GM23338 (cell line): ENCODE results near the gene L3MBTL4. TPM values are rescaled to one million over a fixed set of nuclear protein-coding genes. Genes with fewer than 3 reads are reported as not detected.

Experiments used
- ATAC-seq: fragments of 200-7000 bp; cut with Tn5 transposase; 3 replicates; pipeline ENCODE4 v1.9.1; 2020
- DNase-seq: peaks from one replicate; pipeline ENCODE4 v3.0.0-alpha.2; 2015; ENCODE audit warnings: low spot score
- H2AFZ ChIP-seq: fragments of 200-600 bp; sonication (generic); 2 replicates; pipeline ENCODE4 v1.8.0; 2016; ENCODE audit warnings: antibody characterized with exemption, mild to moderate bottlenecking, moderate library complexity
- H3F3A ChIP-seq: fragments of 200-600 bp; sonication (generic); replicated peaks from 2 replicates; pipeline ENCODE4 v1.8.0; 2017; ENCODE audit warnings: antibody characterized with exemption, mixed run types, low read depth
- H3K27ac ChIP-seq: fragments of 200-600 bp; sonication (generic); 2 replicates; pipeline ENCODE4 v1.6.1; 2016; ENCODE audit warnings: low read depth
- H3K27me3 ChIP-seq: fragments of 200-600 bp; sonication (generic); 2 replicates; pipeline ENCODE4 v1.8.0; 2016; ENCODE audit warnings: mild to moderate bottlenecking, mixed run types, moderate library complexity; ENCODE audit not compliant: insufficient read depth
- H3K36me3 ChIP-seq: fragments of 200-600 bp; sonication (generic); 2 replicates; pipeline ENCODE4 v1.8.0; 2016; ENCODE audit warnings: mild to moderate bottlenecking; ENCODE audit not compliant: insufficient read depth
- H3K4me1 ChIP-seq: fragments of 200-600 bp; sonication (generic); 2 replicates; pipeline ENCODE4 v1.8.0; 2016; ENCODE audit warnings: mild to moderate bottlenecking, moderate library complexity; ENCODE audit not compliant: insufficient read depth
- H3K4me2 ChIP-seq: fragments of 200-600 bp; sonication (generic); 2 replicates; pipeline ENCODE4 v1.7.1; 2017; ENCODE audit warnings: mixed run types
- H3K4me3 ChIP-seq: fragments of 200-600 bp; sonication (generic); 2 replicates; pipeline ENCODE4 v1.6.1; 2016; ENCODE audit warnings: mixed run types
- H3K79me2 ChIP-seq: fragments of 200-600 bp; sonication (generic); replicated peaks from 2 replicates; pipeline ENCODE4 v1.8.0; 2017; ENCODE audit warnings: mild to moderate bottlenecking; ENCODE audit not compliant: insufficient read depth
- H3K9me2 ChIP-seq: fragments of 200-600 bp; sonication (generic); 2 replicates; pipeline ENCODE4 v1.8.0; 2017; ENCODE audit not compliant: insufficient read depth
- H4K20me1 ChIP-seq: fragments of 200-600 bp; sonication (generic); replicated peaks from 2 replicates; pipeline ENCODE4 v1.8.0; 2017; ENCODE audit warnings: mild to moderate bottlenecking; ENCODE audit not compliant: insufficient read depth
- H3K27ac Mint-ChIP-seq: 2 replicates; pipeline ENCODE4 v1.8.0; 2020; ENCODE audit warnings: inconsistent platforms, mild to moderate bottlenecking, moderate library complexity, mixed read lengths
- H3K27me3 Mint-ChIP-seq: 3 replicates; pipeline ENCODE4 v1.8.0; 2022; ENCODE audit warnings: low read depth, mild to moderate bottlenecking, moderate library complexity, mixed read lengths, inconsistent platforms; ENCODE audit not compliant: insufficient read depth, poor library complexity
- H3K36me3 Mint-ChIP-seq: 3 replicates; pipeline ENCODE4 v1.8.0; 2021; ENCODE audit warnings: low read depth, mild to moderate bottlenecking, inconsistent platforms, moderate library complexity, mixed read lengths
- H3K4me1 Mint-ChIP-seq: 3 replicates; pipeline ENCODE4 v1.8.0; 2020; ENCODE audit warnings: mild to moderate bottlenecking, inconsistent platforms, mixed read lengths
- H3K4me3 Mint-ChIP-seq: 3 replicates; pipeline ENCODE4 v1.8.0; 2021; ENCODE audit warnings: moderate library complexity, mild to moderate bottlenecking, inconsistent platforms, mixed read lengths
- H3K9me3 Mint-ChIP-seq: 3 replicates; pipeline ENCODE4 v1.8.0; 2020; ENCODE audit warnings: moderate library complexity, mild to moderate bottlenecking, inconsistent platforms, mixed read lengths
- CTCF ChIP-seq, 2 experiments: fragments of 200-600 bp in 1 of 2; sonication (generic) in 1 of 2; conservative IDR thresholded peaks; 2 replicates each; pipeline versions ENCODE4 v1.5.1 to v1.6.1; 2016 to 2017; ENCODE audit warnings: antibody characterized with exemption in 2 of 2, low read depth in 2 of 2, mild to moderate bottlenecking in 2 of 2, moderate library complexity in 1 of 2
- ETS1 ChIP-seq: IDR thresholded peaks from 2 replicates; pipeline ENCODE4 v1.6.1; 2016; ENCODE audit warnings: antibody characterized with exemption
- EZH2phosphoT487 ChIP-seq: fragments of 200-600 bp; sonication (generic); IDR thresholded peaks from one replicate; pipeline ENCODE4 v1.8.1; 2018; ENCODE audit warnings: antibody characterized with exemption; ENCODE audit not compliant: unreplicated experiment
- NANOG ChIP-seq: IDR thresholded peaks from 2 replicates; pipeline ENCODE4 v1.6.1; 2016; ENCODE audit warnings: antibody characterized with exemption, borderline replicate concordance
- STAT1 ChIP-seq: IDR thresholded peaks from one replicate; pipeline ENCODE4 v1.6.1; 2016; ENCODE audit warnings: antibody characterized with exemption; ENCODE audit not compliant: unreplicated experiment
- ZNF114 ChIP-seq: fragments of 250-450 bp; sonication (Bioruptor Pico); IDR thresholded peaks from 2 replicates; pipeline ENCODE4 v1.5.0; 2020; ENCODE audit warnings: mild to moderate bottlenecking, moderate library complexity
- polyA plus RNA-seq: library from polyadenylated mRNA; unstranded; fragments of >200 nt; fragmentation: Nextera tagmentation; extraction: Ambion mirVana; gene quantifications from 2 replicates; pipeline ENCODE4 v1.2.1, GENCODE V29; 2016
- total RNA-seq: library from RNA; depleted of rRNA; stranded (reverse); fragments of >200 nt; shearing (Covaris generic); gene quantifications from 2 replicates; pipeline ENCODE4 v1.2.3, GENCODE V29; 2014
- TF ChIP-seq, protein P1 (sequence below): IDR thresholded peaks from one replicate; pipeline ENCODE4 v1.6.1; 2018; ENCODE audit warnings: antibody characterized with exemption; ENCODE audit not compliant: unreplicated experiment

The L3MBTL4 gene
- total and polyA plus RNA-seq, 2 experiments from 2014 or later = 0.48 to 2.8 TPM

DNA sequence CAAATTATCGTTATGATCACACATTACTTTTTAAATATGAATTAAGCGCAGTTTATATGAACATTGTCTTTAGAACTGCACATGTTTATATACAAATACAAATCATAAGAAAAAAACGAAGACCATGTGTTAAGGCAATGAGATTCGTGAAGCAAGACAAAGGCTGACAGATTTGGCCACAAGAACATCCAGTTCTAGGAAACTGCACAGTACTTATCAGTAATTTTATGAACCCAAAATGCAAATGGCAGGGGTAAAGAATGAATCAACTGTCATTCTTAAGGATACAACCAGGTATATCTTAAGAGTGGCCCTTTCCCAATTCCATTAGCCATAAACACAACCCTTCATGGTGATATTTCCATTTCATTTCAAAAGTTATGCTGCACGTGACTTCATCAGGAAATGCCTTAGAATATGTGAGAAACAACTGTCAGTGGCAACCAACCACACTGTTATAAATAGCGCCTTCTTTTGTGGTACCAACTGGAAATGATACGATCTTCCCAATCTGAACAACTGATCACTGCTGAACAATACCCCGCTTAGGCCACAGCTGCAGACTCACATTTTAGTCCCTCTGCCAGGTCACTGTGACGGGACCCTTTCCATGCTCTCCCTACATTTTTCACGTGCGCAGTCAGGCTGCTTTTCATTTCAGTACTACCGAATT, 144.9 kb downstream of the L3MBTL4 start (continued):
- TF ChIP-seq CTCF (conservative IDR thresholded peaks at IDR 0.05; ENCODE audit: low read depth in 2 of 2) (no peak), NANOG (no peak), EZH2phosphoT487 (no peak), ZNF114 (CRISPR knock-in tag) (no peak), STAT1 (no peak)

- H3K36me3 Mint-ChIP-seq = no peaks in the 10 kb centered on the region
- Histone ChIP-seq H4K20me1 (no peaks in the 10 kb centered on the region), H3F3A (no peaks in the 10 kb centered on the region), H3K36me3 (no peaks in the 10 kb centered on the region), H3K4me3 (no peak overlapping the region), H3K27me3 (no peaks in the 10 kb centered on the region), H3K79me2 (no peaks in the 10 kb centered on the region), H3K27ac (no peak overlapping the region), H3K4me1 (no peaks in the 10 kb centered on the region), H3K4me2 (no peak overlapping the region), H3K9me2 (no peaks in the 10 kb centered on the region), H2AFZ (no peak overlapping the region)
- ATAC-seq = no peak
- peaks cover 3% of the 10 kb centered on the region for H3K27me3 Mint-ChIP-seq
- H3K9me3 Mint-ChIP-seq = no peaks in the 10 kb centered on the region; the same call in 2 of the 3 replicates
- peaks cover 5% of the 10 kb centered on the region for H3K4me1 Mint-ChIP-seq
- TF ChIP-seq, protein P1, sequence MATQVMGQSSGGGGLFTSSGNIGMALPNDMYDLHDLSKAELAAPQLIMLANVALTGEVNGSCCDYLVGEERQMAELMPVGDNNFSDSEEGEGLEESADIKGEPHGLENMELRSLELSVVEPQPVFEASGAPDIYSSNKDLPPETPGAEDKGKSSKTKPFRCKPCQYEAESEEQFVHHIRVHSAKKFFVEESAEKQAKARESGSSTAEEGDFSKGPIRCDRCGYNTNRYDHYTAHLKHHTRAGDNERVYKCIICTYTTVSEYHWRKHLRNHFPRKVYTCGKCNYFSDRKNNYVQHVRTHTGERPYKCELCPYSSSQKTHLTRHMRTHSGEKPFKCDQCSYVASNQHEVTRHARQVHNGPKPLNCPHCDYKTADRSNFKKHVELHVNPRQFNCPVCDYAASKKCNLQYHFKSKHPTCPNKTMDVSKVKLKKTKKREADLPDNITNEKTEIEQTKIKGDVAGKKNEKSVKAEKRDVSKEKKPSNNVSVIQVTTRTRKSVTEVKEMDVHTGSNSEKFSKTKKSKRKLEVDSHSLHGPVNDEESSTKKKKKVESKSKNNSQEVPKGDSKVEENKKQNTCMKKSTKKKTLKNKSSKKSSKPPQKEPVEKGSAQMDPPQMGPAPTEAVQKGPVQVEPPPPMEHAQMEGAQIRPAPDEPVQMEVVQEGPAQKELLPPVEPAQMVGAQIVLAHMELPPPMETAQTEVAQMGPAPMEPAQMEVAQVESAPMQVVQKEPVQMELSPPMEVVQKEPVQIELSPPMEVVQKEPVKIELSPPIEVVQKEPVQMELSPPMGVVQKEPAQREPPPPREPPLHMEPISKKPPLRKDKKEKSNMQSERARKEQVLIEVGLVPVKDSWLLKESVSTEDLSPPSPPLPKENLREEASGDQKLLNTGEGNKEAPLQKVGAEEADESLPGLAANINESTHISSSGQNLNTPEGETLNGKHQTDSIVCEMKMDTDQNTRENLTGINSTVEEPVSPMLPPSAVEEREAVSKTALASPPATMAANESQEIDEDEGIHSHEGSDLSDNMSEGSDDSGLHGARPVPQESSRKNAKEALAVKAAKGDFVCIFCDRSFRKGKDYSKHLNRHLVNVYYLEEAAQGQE = no peak
- no peak for TF ChIP-seq ETS1
- no peak for TF ChIP-seq NANOG
- H3K4me3 Mint-ChIP-seq = no peak overlapping the region
- no peak for DNase-seq
- no peak overlapping the region for H3K27ac Mint-ChIP-seq
Measured at GRCh38 chr18:6266212-6266611, 148.5 kb downstream of the L3MBTL4 start.
